GM21381 (cell line): ENCODE results near the gene MAML1.
"Not testable (repeated sequence)": the region's sequence is repeated elsewhere in the genome, so short reads cannot be mapped to it uniquely, and the experiment has no call there.

Source experiments
- ATAC-seq: cut with Tn5 transposase; IDR thresholded peaks from one replicate; pipeline ENCODE4 v1.9.1; 2021; ENCODE audit warnings: mild to moderate bottlenecking, moderate library complexity; ENCODE audit not compliant: unreplicated experiment

The MAML1 gene

DNA sequence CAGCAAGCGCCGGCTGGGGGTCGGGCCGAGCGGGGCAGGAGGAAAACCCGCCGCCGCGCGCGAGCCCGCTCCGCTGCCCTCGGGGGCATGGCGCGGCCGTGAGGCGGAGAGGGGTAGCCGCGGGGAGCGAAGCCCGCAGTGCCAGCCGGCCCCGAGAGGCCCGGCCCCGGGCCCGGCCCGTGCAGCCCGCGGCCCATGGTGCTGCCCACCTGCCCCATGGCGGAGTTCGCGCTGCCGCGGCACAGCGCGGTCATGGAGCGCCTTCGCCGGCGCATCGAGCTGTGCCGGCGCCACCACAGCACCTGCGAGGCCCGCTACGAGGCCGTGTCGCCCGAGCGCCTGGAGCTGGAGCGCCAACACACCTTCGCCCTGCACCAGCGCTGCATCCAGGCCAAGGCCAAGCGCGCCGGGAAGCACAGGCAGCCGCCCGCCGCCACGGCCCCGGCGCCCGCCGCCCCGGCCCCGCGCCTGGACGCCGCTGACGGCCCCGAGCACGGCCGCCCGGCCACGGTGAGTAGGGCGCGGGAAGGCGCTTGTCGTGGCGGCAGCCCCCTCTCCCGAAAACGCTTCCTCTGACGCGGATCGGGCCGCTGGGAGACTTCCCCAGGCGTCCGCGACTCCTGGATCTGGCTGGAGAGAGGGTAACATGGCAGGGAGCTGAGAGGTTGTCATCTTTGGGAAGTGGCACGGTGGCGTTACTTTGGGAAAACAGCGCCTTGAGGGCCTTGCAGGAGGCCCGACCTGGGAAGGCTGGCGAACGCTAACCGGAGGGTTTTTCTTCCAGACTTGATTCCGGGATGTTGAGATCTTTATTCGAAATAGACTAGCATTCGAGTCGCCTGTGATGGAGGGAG, 523 bp downstream of the MAML1 start:
- ATAC-seq, result peak; percentile 34

DNA sequence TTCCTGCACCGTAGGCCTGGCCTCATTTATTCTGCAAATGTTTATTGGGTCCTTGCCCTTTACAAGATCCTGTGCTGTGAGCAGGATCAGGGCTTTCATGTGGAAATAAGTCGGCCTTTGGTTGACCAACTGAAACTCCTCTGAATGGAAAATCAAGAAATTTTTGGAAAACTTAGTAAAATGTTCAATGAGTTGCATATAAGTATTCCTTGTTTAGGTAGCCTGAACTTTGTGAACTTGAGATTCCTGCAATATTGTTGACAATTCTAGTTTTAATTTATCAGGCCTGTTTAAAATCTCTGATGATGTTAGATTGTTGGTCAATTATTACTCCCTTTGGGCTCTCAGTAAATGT, 1.1 kb downstream of the MAML1 start:
- no peak for ATAC-seq

DNA sequence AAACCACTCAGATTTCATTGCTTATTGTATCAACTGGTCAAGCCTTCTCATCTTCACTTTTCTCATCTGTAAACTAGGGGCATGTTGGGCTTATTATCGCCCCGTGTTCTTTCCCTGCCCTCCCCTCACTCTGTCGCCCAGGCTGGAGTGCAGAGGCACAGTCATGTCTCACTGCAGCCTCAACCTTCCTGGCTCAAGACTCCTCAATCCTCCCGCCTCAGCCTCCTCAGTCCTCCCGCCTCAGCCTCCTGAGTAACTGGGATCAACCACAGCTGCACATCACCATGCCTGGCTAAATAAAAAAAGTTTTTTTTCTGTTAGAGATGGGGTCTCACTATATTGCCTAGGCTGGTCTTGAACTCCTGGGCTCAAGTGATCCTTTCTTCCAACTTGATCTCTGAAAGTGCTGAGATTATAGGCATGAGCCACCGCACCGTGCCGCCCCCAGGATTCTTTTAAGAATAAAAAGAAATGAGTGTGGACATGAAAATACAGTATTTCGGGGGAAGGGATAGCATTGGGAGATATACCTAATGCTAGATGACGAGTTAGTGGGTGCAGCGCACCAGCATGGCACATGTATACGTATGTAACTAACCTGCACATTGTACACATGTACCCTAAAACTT, 2.0 kb downstream of the MAML1 start:
- no peak for ATAC-seq

DNA sequence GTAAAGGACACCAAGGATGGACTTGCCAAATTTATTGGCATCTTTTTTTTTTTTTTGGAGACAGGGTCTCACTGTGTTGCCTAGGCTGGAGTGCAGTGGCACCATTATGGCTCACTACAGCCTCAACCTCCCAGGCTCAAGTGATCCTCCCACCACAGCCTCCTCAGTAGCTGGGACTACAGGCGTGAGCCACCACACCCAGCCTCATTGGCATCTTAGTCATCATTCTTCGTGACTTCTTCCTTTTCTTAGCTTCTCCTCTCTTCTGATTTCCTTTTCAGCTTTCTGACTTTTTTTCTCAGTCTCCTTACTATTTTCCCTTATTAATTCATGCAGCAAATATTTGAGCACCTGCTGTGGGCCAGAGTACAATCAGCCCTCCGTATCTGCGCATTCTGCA, 6.1 kb downstream of the MAML1 start:
- no peak for ATAC-seq

DNA sequence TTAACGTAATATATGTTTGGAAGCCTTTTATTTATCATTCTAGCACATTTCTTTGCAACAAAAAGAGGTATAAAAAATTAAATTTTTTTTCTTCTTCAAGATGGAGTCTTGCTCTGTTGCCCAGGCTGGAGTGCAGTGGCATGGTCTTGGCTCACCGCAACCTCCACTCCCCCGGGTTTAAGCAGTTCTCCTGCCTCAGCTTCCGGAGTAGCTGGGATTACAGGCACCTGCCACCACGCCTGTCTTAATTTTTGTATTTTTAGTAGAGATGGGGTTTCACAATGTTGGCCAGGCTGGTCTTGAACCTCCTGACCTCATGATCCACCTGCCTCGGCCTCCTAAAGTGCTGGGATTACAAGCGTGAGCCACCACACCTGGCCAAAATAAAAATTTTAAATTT, 11.5 kb downstream of the MAML1 start:
- ATAC-seq, result not testable (repeated sequence)

DNA sequence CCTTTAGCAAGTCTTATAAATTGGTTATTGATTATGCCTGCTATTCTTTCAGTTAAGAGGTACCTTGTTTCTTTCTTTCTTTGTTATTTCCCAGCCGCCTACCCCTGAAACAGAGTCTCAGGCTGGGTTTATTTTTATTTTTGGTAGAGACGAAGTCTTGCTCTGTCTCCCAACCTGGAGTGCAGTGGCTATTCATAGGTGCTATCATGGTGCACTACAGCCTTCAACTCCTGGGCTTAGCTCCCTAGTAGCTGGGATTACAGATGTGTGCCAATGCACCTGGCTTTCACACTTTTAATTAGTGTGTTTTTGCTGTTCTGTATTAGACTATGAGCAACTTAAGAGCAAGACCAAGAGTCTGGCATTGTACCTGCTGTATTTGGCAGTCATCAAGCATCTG, 14.2 kb downstream of the MAML1 start:
- no peak for ATAC-seq

DNA sequence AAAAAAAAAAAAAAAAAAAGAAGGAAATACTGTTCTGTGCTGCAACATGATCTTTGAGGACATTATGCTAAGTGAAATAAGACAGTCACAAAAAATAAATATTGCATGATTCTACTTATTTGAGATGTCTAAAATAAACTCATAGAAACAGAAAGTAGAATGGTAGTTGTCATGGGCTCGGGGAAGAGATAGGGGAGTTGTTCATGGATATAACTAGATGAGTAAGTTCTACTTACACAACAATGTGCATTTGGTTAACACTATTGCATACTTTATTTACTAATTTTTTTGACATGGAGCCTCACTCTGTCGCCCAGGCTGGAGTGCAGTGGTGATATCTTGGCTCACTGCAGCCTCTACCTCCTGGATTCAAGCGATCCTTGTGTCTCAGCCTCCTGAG, 15.2 kb downstream of the MAML1 start:
- ATAC-seq, result no peak

DNA sequence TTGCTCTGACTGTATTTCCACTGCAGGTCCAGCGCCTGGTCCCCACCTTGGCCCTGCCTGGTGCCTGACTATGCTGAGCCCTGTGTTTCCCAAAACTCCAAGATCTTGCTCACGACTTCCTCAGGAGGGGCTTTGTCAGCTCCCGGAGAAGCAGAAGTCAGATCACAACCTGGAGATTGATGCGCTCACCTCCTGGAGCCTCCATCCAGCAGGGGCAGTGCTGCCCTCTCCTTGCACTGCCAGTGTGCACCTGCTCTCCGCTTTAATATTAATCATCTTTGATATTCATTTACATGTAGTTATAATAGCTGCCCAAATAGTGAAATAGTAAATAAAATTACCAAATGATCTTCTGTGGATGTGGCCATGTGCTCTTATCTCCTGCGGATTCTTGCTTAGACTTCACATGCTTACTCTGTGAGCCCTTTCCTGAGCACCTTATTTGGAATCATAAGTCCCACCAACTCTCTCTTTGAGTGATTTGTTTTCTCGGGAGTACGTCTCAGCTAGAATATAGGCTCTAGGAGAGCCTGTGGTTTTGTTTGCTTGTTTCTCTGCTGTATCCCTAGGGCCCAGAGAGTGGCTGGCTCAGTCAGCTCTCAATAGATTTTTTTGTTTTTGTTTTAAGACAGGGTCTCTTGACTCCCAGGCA, 17.4 kb downstream of the MAML1 start:
- no peak for ATAC-seq

DNA sequence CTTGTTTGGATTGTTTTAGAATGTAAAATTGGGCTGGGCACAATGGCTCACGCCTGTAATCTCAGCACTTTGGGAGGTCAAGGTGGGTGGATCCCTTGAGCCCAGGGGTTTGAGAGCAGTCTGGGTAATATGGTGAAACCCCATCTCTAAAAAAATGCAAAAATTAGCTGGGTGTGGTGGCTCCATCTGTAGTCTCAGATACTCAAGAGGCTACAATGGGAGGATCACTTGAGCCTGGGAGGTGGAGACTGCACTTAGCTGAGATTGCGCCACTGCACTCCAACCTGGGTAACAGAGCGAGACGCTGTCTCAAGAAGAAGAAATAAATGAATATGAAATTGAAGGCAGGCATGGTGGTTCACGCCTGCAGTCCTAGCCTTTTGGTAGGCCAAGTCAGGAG, 21.3 kb downstream of the MAML1 start:
- ATAC-seq, result no peak

DNA sequence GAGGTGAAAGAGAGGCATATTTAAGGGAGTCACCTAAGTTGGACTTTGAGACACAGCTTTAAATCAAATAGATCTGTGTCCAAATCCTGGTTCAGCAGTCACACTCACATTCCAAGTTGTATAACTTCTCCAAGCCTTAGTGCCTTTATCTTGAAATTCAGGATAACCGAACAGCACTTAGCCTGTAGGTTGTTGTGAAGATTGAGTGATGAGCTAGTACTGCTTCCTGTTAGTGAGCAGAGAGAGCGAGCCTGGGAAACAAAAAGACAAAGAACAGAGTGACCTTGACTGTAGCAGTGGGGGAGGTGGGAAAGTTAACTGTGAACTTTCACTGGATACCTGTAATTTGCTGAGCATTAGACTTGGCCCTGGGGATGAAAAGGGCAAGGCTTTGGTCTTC, 22.4 kb downstream of the MAML1 start:
- ATAC-seq, result no peak

DNA sequence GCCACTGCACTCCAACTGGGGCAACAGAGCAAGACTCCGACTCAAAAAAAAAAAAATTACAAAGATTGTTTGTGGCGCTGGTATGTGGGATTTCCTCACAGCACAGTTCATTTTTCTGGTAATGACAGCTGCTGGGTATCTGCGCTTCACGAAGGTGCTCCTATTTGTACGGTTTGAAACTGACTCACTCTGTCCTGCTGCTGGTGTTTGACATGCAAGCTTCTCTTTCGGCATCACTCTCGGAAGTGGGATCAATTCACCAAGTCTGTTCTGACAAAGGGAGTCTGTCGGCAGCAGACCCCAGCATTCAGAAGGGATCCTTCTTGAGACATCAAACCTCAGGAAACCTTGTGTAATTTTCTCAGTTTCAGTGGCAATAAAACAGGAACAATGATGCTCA, 26.3 kb downstream of the MAML1 start:
- ATAC-seq, result no peak

DNA sequence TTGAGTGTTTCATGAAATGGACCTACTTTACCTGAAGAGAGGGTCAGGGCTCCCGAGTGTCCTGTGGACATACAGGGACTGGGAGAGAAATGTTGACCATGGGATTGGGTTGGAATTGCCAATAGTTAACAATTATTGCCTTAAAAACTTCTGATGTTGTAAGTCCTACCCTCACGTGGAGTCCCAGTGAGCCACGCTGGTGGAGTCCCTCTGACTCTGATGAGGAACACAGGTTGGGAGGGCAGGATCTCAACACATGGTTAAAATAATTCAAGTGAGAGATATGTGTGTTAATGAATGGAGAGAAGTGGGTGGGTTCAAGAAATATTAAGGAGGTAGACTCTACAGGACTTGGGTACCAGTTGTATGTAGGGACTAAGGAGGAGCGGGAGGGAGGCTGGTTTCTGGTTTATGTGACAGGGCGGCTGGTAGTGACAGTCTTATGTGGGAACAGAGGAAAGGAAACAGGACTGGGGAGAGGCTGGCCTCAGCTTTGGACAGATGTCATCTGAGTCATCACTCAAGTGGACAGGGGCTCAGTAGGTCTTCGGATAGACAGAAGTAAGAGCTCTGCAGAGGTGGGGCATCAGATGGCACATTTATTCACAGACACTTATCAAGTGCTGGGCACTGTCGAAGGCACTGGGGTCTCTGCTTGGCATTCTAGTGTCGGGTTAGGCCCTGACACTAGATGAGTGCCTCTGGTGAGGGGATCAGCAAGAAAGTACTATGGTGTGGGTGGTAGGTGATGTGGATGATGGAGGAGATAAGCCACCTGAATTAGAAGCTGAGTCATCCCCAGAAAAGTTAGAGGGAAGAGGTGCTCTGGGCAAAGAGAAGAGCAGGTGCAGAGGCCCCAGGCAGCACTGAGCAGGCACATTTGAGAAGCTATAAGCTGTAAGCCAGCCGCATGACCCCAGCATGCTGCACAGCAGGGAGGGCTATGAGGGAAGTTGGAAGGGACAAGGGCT, 27.2 kb downstream of the MAML1 start:
- no peak for ATAC-seq

DNA sequence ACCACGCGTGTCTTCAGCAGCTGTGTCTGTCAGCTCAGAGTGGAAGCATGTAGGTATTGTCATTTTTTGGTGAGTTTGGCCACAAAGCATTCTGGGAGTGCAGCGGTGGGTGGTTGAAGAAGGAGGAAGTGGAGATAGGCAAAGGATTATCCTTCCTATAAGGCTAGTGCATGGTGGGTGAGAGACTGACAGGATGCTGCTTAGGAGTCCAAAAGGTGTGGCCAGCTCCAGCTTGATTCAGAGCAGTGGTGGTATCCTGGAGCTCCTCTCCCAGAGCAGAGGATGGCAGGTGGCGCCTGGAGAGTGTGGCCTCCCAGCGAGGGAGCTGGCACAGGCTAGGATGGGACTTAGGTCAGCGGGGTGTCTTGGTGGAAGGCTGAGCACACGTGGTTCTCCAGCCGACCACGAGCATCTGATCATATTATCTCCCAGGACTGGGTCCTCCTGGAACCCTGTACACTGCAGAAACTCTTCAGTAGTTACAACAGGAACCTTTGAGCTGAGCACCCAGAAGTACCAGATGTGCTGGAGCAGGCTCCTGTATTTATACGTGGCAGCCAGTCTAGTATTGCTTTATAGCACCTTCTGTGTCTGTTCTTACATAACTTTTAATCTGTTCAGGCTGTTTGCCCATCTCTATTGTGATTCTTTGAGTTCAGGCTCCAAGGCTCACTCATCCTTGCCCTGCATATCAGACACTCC, 29.6 kb downstream of the MAML1 start:
- no peak for ATAC-seq

DNA sequence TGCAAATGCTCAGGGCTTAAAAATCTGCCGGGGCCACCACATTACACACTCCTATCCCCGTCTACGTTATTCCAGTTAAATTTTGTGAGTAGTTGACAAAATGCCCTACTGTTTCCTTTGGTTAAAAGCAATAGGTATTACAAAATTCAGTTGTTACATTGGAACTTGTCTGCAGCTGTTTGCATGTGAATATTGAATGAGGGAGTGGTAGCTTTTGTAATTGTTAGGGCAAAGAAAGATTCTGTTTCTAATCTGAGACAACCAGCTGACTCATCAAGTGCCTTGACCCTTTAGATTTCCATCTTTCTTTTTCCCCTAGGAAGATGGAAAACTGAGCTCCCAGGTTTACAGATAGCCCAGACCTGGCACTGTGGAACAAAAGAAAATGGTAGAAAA, 30.2 kb downstream of the MAML1 start:
- no peak for ATAC-seq

DNA sequence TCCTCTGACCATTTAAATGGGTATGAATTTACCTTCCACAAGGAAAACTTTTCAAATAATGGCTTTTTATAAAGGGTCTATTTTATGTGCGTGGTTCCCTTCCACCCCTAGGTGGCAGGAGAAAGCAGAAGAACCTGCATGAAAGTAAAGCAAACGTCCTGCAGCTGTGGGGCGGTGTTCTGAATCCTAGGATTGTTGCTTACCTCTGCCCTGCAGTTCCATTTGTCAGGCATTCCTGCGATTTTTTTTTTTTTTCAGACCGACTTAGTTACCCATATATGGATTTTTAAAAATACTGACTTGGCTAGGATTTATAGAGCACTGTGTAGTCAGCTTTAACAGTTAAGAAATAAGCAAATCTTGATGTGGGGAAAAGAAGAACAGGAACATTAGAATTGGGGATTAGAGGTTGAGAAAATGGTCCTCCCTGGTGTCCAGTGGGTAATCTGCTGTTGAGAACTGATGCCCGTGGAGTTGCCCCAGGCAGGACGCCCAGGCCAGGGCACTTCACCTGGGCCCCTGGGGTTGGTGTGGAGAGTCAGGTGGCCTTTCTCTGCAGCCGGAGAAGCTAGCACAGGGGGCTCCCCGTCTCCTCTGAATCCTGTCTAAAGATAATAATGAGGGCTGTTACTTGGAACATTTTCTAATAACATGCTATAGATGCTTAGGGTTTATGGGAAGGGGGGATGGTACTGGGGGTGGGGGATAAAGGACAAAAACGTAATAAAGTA, 30.8 kb downstream of the MAML1 start:
- ATAC-seq, result peak; percentile 44

DNA sequence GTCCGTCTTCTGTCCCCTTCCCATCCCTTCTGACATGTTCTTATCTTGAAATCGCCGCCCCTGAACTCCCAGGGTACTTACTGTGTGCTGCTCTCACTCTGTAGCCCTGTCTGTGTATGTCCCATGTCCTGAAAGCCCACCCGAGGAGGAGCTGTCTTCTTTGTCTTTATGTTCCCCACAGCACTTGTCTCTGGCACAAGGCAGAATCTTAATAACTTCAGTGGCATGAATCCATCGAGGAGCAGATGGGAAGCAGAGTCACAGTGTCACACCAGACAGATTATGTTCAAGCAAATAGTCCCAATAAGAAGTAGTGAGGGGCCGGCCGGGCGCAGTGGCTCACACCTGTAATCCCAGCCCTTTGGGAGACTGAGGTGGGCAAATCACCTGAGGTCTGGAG, 31.4 kb downstream of the MAML1 start:
- ATAC-seq, result no peak

DNA sequence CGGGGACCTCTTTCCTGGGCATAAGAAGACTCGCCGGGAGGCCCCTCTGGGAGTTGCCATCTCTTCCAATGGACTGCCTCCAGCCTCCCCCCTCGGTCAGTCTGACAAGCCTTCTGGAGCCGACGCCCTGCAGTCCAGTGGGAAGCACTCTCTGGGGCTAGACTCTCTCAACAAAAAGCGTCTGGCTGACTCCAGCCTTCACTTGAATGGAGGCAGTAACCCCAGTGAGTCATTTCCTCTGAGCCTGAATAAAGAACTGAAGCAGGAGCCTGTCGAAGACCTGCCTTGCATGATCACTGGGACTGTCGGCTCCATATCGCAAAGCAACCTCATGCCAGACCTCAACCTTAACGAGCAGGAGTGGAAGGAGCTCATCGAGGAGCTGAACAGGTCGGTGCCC, 32.8 kb downstream of the MAML1 start:
- ATAC-seq, result no peak

DNA sequence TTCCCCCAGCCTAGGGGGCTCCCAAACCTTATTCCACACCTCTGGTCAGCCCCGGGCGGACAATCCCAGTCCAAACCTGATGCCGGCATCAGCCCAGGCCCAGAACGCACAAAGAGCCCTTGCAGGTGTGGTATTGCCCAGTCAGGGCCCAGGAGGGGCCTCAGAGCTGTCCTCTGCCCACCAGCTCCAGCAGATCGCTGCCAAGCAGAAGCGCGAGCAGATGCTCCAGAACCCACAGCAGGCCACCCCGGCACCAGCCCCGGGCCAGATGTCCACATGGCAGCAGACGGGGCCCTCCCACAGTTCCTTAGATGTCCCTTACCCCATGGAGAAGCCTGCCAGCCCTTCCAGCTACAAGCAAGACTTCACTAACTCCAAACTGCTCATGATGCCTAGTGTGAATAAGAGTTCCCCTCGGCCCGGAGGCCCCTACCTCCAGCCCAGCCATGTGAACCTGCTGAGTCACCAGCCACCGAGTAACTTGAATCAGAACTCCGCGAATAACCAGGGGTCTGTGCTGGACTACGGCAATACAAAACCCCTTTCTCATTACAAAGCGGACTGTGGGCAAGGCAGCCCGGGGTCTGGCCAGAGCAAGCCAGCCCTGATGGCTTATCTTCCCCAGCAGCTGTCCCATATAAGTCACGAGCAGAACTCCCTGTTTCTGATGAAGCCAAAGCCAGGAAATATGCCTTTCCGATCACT, 33.6 kb downstream of the MAML1 start:
- no peak for ATAC-seq
